Measurements from ENCODE around the gene PNPT1.

Gene PNPT1

GRCh38 chr2:55592130-55592529 is 101.5 kb downstream of the PNPT1 start:
- DNase-seq: no peak

- no peak for DNase-seq
Observed at GRCh38 chr2:55590810-55591440, 102.7 kb downstream of the PNPT1 start.

- no peak for DNase-seq
Observed at GRCh38 chr2:55585451-55586080, 108.1 kb downstream of the PNPT1 start.
